ENCODE measurements around the gene EOGT.

Gene EOGT

DNA sequence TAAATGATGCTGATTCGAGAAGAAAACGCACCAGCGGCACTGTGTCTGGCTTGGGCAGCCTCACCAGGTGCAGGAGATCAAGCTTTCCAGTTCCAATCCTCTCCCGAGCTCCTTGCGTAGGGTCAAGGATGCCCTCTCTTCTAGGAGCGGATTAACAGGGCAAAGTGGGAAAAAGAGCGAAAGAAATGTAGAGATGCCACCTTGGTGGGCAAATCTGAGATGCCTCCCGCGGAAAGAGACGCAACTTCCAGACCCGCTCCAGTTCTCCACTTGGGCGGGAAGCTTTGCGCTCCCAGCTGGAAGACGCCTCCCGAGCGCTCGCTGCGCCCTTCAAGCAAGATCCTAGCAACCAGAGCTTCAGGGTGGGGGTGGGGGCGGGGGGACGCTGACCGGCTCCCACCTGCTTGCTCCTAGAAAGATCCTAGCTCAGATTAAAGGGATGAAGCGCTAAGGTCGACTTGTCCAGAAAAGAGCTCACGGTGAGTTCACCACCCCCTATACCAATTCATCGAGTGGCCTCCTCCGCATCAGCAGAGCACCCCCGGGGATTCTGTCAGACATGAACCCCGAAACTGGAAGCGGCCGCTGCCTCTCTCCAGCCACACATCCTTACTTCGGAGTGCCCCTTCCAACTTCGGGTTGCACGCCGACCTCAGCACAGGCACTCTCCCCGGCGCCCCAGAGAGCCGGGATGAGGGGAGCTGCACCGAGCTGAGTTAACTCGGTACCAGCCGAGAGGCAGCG is 81.9 kb downstream of the EOGT start:
- Mint-ChIP-seq H3K27me3 (ENCODE audit: low read depth, poor library complexity) (peaks cover 84% of the 10 kb centered on the region), H3K27ac (no peak overlapping the region), H3K36me3 (ENCODE audit: low read depth) (no peaks in the 10 kb centered on the region), H3K4me3 (peak overlapping the region; percentile 79), H3K4me1 (peaks cover 8% of the 10 kb centered on the region), H3K9me3 (no peaks in the 10 kb centered on the region)
- TF ChIP-seq, protein P1, sequence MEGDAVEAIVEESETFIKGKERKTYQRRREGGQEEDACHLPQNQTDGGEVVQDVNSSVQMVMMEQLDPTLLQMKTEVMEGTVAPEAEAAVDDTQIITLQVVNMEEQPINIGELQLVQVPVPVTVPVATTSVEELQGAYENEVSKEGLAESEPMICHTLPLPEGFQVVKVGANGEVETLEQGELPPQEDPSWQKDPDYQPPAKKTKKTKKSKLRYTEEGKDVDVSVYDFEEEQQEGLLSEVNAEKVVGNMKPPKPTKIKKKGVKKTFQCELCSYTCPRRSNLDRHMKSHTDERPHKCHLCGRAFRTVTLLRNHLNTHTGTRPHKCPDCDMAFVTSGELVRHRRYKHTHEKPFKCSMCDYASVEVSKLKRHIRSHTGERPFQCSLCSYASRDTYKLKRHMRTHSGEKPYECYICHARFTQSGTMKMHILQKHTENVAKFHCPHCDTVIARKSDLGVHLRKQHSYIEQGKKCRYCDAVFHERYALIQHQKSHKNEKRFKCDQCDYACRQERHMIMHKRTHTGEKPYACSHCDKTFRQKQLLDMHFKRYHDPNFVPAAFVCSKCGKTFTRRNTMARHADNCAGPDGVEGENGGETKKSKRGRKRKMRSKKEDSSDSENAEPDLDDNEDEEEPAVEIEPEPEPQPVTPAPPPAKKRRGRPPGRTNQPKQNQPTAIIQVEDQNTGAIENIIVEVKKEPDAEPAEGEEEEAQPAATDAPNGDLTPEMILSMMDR (IDR thresholded peaks at IDR 0.05), result no peak
- no peak for DNase-seq
